GM21529 (cell line): ENCODE results near the gene UBE2C.
"Not testable (repeated sequence)": the region's sequence is repeated elsewhere in the genome, so short reads cannot be mapped to it uniquely, and the experiment has no call there.

Experiments used
- ATAC-seq: cut with Tn5 transposase; IDR thresholded peaks from one replicate; pipeline ENCODE4 v1.9.1; 2021; ENCODE audit not compliant: unreplicated experiment

Gene UBE2C

GRCh38 chr20:45797955-45798354 is 14.5 kb upstream of the UBE2C start:
- not testable (repeated sequence) for ATAC-seq

- peak; percentile 57 for ATAC-seq
These were observed 13.4 kb upstream of the UBE2C start for GRCh38 chr20:45798935-45799642.

- no peak for ATAC-seq
These were observed 10.6 kb upstream of the UBE2C start for GRCh38 chr20:45801851-45802250.

GRCh38 chr20:45810191-45810970 is 2.1 kb upstream of the UBE2C start:
- ATAC-seq, result no peak

- no peak for ATAC-seq
These were observed 529 bp downstream of the UBE2C start for GRCh38 chr20:45813006-45813340.

GRCh38 chr20:45813489-45813888 is 1.0 kb downstream of the UBE2C start:
- ATAC-seq, result no peak

GRCh38 chr20:45814314-45814713 is 1.9 kb downstream of the UBE2C start:
- ATAC-seq, result no peak

GRCh38 chr20:45816951-45817350 is 4.5 kb downstream of the UBE2C start:
- ATAC-seq, result no peak

- no peak for ATAC-seq
These were observed 5.1 kb downstream of the UBE2C start for GRCh38 chr20:45817376-45818194.

GRCh38 chr20:45818239-45818638 is 5.8 kb downstream of the UBE2C start:
- no peak for ATAC-seq

- ATAC-seq, result no peak
These were observed 7.0 kb downstream of the UBE2C start for GRCh38 chr20:45819466-45819865.

- ATAC-seq, result no peak
These were observed 9.5 kb downstream of the UBE2C start for GRCh38 chr20:45821947-45822346.

GRCh38 chr20:45822857-45823256 is 10.4 kb downstream of the UBE2C start:
- no peak for ATAC-seq

- ATAC-seq, result no peak
These were observed 11.7 kb downstream of the UBE2C start for GRCh38 chr20:45823949-45824835.

GRCh38 chr20:45826381-45827019 is 14.1 kb downstream of the UBE2C start:
- no peak for ATAC-seq

- no peak for ATAC-seq
These were observed 14.7 kb downstream of the UBE2C start, which contains the start of gene TNNC2 for GRCh38 chr20:45827030-45827652. TSS of gene TNNC2 (minus strand) at chr20:45827312. CDS start at chr20:45827248, 64 bp downstream.

- no peak for ATAC-seq
These were observed 15.3 kb downstream of the UBE2C start for GRCh38 chr20:45827712-45828111.

- ATAC-seq, result no peak
These were observed 16.1 kb downstream of the UBE2C start for GRCh38 chr20:45828589-45828988.

GRCh38 chr20:45829673-45830106 is 17.2 kb downstream of the UBE2C start:
- ATAC-seq, result not testable (repeated sequence)

- ATAC-seq, result no peak
These were observed 20.2 kb downstream of the UBE2C start for GRCh38 chr20:45832619-45833018.
